Activated effector memory CD4-positive, alpha-beta T cell treated with anti-CD3 and anti-CD28 coated beads, Interleukin-2, amount 50 U/mL, for 16 hours (primary cell): ENCODE data around the gene GPC2.
"Not testable (repeated sequence)": the region's sequence is repeated elsewhere in the genome, so short reads cannot be mapped to it uniquely, and the experiment has no call there.

Experiments
- DNase-seq: peaks from one replicate; pipeline ENCODE4 v3.0.0-alpha.2; 2020

Gene GPC2

DNA sequence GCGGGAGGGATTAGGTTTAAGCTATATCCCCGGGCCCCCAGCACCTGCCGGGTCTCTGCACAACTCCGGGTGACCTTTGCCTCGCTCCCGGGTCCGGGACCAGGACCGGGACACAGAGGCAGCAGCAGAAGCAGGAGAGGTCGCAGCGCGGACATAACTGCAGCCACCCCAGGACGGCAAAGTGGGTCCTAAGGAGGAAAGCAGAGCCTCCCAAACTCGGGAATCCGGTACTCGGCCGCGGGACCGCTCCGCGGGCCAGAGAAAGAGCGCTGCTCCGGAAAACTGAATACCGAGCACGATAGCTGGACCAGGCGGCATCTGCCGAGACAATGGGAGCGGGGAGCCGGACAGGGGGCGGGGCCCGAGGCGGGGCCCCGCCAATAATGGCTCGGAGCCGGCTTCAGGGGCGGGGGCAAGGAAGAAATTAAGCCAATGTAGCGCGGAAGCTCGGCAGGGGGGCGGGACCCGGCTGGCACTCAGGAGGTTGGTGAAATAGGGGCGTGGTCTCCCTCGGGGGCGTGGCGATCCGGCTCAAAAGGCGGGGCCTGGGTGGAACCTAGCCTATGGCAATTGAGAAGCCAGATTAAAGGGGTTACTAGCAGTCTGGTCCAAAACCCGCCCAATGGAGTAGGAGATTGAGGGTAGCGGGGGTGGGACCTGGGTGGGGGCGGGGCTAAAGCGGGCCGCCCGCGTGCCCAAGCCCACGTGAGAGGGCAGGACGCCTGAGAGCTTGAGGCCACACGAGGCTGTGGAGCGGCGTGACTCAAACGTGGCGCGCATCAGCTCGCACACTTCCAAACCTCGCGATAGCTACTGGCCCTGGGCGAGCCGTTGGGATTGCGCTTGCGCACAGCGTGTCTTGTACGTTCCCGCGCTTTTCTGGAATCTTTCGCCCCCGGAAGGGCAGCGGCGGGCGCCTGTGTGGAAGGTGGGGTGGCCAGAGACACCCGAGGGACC lies at the start of gene GPC2, which contains the start of gene STAG3:
Gene GPC2, minus strand, starts transcription at position 337 of the 957 bp plus-strand sequence. Its CDS starts 182 bp downstream, at position 155.
Gene STAG3, plus strand, starts transcription at position 874 of the 957 bp plus-strand sequence. CDS start 2,639 bp downstream, outside the sequence.
- DNase-seq: peak; percentile 98

DNA sequence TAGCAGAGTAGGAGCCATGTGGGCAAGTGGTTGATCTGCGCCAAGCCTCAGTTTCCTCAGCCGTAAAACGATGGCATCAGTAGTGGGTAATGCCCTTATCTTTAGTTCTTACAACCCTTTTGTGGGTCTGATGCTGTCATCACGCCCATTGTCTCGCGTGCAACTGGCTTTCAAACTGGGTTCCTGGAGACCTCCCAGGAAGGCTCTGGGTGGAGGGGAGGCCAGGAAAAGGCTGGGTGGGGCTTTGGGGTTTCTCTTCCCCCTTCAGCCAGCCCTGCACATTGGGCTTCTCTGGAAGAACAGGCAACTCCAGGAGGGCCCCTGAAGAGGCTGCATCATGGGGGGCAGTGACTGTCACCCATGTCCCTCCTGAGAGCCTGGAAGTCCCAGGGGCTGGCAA lies 47.7 kb upstream of the GPC2 start:
- not testable (repeated sequence) for DNase-seq

- DNase-seq: not testable (repeated sequence)
These were observed 46.3 kb upstream of the GPC2 start for GRCh38 chr7:100223376-100223927.

DNA sequence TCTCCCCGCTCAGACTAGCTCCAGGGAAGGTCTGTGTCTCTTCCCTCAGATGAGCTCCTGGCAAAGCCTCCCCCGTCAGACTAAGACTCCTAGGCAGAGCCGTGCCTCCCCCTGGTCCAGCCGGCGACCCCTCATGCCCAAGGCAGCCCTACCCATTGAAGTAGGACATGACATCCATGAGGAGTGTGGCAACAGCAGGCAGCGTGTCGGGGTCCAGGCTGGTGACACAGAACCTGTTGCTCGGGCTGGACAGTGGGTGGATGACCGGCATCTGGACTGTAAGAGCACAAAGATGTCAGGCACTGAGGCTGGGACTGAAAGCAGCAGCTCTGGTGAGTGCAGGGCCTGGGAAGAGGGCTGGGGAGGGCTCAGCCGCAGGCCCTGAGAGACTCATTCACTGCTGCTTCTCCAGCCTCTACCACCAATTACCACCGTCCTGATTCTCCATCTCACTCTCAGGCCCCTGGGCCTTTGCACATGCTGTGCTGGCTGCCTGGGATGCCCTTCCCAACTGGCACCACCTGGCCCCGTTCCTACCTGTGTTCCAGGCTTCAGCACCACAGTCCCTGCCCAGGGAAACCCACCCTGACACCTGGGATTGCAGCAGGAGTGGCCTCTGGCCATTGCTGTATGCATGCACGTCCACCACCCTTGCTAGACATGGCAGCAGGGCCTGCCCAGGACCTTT lies 45.4 kb upstream of the GPC2 start:
- no peak for DNase-seq

DNA sequence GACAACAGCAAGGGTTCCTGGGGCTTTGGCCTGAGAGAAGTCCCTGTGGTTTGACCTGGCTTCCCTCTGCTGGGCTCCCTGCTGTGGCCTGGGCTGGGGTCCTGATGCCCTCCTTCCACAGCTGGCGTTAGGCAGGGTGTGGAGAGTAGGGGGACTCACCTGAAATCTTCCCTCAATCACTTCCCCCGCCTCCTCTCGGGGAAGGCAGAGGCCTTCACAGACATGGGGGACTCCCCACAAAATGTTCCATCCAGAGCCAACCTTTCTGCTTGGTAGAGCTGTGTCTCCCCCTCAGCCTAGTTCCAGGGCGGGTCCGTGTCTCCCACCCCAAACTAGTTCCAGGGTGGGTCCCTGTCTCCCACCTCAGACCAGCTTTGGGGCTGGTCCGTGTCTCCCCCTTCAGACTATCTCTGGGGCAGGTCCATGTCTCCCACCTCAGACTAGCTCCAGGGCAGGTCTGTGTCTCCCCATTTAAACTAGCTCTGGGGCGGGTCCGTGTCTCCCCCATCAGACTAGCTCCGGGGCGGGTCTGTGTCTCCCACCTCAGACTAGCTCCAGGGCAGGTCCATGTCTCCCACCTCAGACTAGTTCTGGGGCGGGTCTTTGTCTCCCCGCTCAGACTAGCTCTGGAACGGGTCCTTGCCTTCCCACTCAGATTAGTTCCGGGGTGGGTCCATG lies 44.7 kb upstream of the GPC2 start:
- DNase-seq: peak; percentile 73

DNA sequence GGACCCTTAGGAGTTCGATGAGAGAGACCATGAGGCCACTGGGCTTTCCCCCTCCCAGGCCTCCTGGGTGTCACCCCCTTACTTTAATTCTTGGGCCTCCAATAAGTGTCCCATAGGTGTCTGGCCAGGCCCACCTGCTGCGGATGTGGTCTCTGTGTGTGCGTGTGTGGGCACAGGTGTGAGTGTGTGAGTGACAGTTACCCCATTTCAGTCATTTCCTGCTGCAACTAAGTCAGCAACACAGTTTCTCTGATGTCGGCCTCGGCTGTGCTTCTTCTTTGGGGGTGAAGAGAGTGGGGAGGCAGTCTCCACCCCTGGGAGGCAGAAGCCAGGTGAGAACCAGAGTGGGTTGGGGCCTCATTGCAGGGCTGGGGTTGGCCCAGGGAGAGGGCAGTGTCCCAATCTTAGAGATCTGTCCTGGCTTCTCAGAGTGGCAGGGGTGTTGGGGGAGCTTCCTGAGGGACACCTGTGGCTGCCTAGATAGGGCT lies 44.1 kb upstream of the GPC2 start:
- peak; percentile 93 for DNase-seq

- no peak for DNase-seq
These were observed 43.5 kb upstream of the GPC2 start for GRCh38 chr7:100220586-100221230.

DNA sequence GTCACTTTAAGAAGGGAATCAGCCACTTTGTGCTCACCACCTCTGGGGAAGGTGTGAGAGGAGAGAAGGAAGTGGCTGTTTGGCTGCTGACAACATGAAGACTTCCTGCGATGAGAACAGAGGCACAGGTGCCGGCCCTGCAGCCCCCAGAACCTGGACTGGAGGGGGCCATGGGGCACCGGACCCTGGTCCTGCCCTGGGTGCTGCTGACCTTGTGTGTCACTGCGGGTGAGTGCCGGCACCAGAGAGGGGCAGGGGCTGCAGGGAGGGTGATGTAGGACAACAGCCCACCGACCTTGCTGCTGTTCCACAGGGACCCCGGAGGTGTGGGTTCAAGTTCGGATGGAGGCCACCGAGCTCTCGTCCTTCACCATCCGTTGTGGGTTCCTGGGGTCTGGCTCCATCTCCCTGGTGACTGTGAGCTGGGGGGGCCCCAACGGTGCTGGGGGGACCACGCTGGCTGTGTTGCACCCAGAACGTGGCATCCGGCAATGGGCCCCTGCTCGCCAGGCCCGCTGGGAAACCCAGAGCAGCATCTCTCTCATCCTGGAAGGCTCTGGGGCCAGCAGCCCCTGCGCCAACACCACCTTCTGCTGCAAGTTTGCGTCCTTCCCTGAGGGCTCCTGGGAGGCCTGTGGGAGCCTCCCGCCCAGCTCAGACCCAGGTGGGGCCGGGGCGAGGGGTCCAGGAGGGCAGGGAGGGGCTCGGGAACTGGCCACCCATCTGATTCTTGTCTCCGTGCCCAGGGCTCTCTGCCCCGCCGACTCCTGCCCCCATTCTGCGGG lies 42.8 kb upstream of the GPC2 start, which contains the start of gene PVRIG:
Gene PVRIG, plus strand, starts transcription at position 149 of the 785 bp plus-strand sequence. Its CDS starts 22 bp downstream, at position 171.
- DNase-seq: peak; percentile 76

GRCh38 chr7:100219271-100219737 lies 42.1 kb upstream of the GPC2 start:
- DNase-seq: peak; percentile 72

GRCh38 chr7:100217934-100218333 lies 40.8 kb upstream of the GPC2 start:
- peak; percentile 94 for DNase-seq

GRCh38 chr7:100215895-100216294 lies 38.7 kb upstream of the GPC2 start:
- DNase-seq: peak; percentile 48

GRCh38 chr7:100214356-100214755 lies 37.2 kb upstream of the GPC2 start:
- DNase-seq: peak; percentile 34

DNA sequence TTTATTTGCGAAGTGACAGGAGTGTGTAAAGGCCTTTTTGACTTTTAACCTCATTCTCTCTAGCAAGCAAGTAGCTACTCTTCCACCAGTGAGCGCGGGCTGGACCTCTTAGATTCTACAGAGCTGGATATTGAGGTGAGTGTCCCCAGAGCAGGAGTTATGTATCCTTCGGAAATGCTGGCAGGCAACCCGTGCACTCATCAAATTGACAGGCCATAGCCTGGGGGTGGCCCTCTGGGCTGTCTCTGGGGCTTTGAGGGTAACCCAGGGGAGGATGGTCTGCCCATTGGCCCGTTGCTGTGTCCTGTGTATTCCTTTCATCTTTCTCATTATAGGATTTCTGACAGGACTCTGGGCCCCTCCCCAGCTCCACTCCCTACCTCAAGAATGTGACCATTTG lies 36.5 kb upstream of the GPC2 start:
- no peak for DNase-seq

DNA sequence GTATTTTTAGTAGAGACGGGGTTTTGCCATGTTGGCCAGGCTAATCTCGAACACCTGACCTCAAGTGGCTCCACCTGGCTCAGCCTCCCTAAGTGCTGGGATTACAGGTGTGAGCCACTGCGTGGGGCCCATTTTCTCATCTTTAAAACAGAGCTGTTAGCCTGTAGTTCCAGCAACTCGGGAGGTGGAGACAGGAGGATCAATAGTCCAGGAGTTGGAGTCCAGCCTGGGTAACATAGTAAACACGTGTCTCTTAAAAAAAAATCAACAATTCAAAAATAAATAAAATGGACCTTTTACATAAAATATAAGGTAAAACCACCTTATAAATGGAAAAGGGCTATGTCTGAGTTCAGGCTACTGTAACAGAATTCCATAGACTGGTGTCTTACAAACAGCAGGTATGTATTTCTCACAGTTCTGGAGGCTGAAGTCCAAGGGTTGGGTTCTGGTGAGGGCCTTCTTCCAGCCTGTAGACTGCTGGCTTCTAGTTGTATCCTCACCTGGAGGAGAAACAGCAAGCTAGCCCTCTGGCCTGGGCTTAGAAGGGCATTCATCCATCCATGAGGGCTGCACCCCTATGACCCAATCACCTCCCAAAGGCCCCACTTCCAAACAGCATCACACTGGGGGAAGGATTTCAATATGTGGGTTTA lies 35.6 kb upstream of the GPC2 start:
- peak; percentile 41 for DNase-seq

DNA sequence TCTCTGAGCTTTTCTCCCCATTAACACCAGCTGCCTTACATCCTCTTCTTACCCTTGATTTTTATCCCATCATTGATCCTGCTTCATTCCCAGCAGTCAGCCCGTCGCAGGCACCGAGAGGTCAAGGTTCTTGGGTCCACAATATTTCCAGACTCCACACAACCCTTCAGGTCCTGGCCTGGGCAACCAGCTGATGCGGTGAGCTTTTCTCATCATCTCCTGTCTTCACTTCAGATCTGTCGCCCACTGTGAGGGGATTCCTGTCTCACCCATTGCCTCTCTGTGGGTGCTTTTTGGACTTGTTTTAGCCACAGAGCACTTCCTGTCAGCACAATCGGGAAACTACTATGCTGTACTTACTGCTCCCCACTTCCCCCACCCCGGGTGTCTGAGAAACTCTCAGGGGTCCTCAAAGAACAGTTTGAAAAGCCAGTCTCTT lies 34.2 kb upstream of the GPC2 start:
- no peak for DNase-seq

DNA sequence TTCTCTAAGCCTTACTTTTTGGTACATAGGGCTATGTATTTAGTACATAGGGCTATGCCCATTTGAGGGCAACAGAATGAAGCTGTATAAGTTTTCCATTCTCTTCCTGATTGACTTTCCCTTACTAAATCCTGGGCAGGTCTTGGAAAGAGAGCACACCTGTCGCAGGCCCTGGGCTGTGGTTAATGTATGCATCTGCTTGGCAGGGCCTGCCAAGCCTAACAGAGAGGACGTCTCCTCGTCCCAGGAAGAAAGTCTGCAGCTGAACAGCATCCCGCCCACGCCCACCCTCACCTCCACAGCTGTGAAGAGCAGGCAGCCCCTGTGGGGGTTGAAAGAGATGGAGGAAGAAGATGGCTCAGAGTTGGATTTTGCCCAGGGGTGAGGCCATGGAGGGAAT lies 33.6 kb upstream of the GPC2 start:
- DNase-seq: no peak

DNA sequence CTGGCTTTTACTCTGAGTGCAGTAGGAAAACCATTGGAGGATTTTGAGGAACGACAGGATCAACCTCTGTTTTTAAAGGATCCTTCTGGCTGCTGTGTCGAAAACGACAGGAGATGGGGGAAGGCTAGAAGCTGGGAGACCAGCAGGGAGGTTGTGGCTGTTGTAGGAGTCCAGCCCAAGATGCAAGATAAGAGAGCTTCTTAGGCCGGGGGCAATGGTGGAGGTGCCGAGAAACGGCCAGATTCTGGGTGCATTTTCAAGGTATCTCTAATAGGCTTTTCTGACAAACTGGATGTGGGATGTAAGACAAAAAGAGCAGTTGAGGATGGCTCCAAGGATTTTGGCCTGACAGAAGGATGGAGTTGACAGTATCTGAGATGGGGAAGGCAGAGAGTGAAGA lies 32.3 kb upstream of the GPC2 start:
- no peak for DNase-seq

DNA sequence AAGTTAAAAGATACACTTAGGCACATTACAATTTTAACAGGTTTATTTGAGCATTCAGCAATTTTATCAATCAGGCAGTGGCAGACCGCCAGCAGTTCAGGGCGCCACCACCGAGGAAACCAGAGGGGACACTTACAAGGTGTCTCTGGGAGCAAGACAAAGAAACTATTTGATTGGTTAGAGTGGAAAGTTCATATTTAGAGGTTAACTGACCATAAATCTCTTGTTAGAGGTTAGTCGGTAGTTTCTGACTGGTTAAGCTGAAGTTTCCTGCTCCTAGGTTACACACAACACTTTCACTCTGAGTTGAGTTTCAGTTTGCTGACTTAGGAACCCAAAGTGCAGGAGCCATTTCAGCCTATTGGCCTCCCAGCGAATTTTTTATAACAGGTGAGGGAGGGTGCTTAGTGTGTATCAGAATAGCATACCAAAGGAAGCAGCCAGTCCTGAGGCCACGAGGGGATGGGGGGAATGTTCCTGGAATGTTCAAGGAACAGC lies 31.8 kb upstream of the GPC2 start:
- DNase-seq: no peak

DNA sequence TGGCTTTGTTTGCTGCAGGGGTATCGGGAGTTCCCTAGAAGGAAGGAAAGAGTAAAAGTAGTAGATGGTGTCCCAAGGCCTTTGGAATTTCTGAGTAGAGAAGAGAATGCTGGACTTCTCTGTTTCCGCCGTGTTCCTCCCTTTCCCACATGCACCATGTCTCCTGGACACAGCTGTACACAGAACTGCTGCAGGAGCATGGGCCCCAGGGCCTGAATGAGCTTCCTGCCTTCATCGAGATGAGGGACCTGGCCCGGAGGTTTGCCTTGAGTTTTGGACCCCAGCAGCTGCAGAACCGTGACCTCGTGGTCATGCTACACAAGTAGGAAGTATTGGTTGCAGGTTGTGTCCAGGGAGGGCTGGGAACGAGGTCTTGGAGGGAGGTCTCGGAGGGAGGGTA lies 27.3 kb upstream of the GPC2 start:
- no peak for DNase-seq

- DNase-seq: no peak
These were observed 23.5 kb upstream of the GPC2 start for GRCh38 chr7:100200693-100201092.
